A204.1 (cell line): ENCODE data around the gene MLLT3.

Source experiments
- FAIRE-seq: peaks from 2 replicates; lab custom pipeline; 2012; peaks lifted over from hg19 to GRCh38; lab: Jason Lieb, UNC

The MLLT3 gene

GRCh38 chr9:20377790-20378189 lies 244.5 kb downstream of the MLLT3 start:
- FAIRE-seq, result no peak

GRCh38 chr9:20376731-20377375 lies 245.4 kb downstream of the MLLT3 start:
- no peak for FAIRE-seq

- FAIRE-seq, result no peak
These were observed 246.3 kb downstream of the MLLT3 start for GRCh38 chr9:20376042-20376441.

- FAIRE-seq, result no peak
These were observed 249.0 kb downstream of the MLLT3 start for GRCh38 chr9:20373263-20373662.

- no peak for FAIRE-seq
These were observed 252.9 kb downstream of the MLLT3 start for GRCh38 chr9:20369391-20369790.

- FAIRE-seq, result no peak
These were observed 254.4 kb downstream of the MLLT3 start for GRCh38 chr9:20367855-20368254.

- FAIRE-seq, result peak; percentile 55
These were observed 257.3 kb downstream of the MLLT3 start for GRCh38 chr9:20364959-20365358.

- FAIRE-seq, result no peak
These were observed 259.1 kb downstream of the MLLT3 start for GRCh38 chr9:20363233-20363632.

GRCh38 chr9:20361656-20362570 lies 260.4 kb downstream of the MLLT3 start:
- no peak for FAIRE-seq

- no peak for FAIRE-seq
These were observed 261.1 kb downstream of the MLLT3 start for GRCh38 chr9:20361229-20361628.

GRCh38 chr9:20358207-20358606 lies 264.1 kb downstream of the MLLT3 start:
- FAIRE-seq, result no peak

- FAIRE-seq, result no peak
These were observed 265.3 kb downstream of the MLLT3 start for GRCh38 chr9:20357037-20357432.

GRCh38 chr9:20356403-20357036 lies 265.8 kb downstream of the MLLT3 start:
- peak; percentile 75 for FAIRE-seq

GRCh38 chr9:20355022-20355421 lies 267.3 kb downstream of the MLLT3 start:
- no peak for FAIRE-seq

GRCh38 chr9:20353931-20354652 lies 268.2 kb downstream of the MLLT3 start:
- no peak for FAIRE-seq

GRCh38 chr9:20353524-20353923 lies 268.8 kb downstream of the MLLT3 start:
- FAIRE-seq, result no peak

GRCh38 chr9:20352591-20352990 lies 269.7 kb downstream of the MLLT3 start:
- no peak for FAIRE-seq

GRCh38 chr9:20351715-20352114 lies 270.6 kb downstream of the MLLT3 start:
- no peak for FAIRE-seq

GRCh38 chr9:20349568-20349967 lies 272.7 kb downstream of the MLLT3 start:
- FAIRE-seq, result no peak

GRCh38 chr9:20343325-20343724 lies 279.0 kb downstream of the MLLT3 start:
- no peak for FAIRE-seq

- FAIRE-seq, result no peak
These were observed 281.8 kb downstream of the MLLT3 start for GRCh38 chr9:20340511-20340861.

- no peak for FAIRE-seq
These were observed 286.5 kb downstream of the MLLT3 start for GRCh38 chr9:20335668-20336332.
